Measurements from ENCODE around the gene BRCA1. TPM values are rescaled to one million over a fixed set of nuclear protein-coding genes. Genes with fewer than 3 reads are reported as not detected.

The BRCA1 gene
- polyA plus RNA-seq, 2 of the 4 experiments (the other 2 are of a cell fraction), result 41.0 to 71.8 TPM

- Histone ChIP-seq H3K27ac (no peak overlapping the region), H3K4me2 (no peak overlapping the region), H3K9me3 (no peaks in the 10 kb centered on the region), H3K4me3 (no peak overlapping the region), H3K4me1 (peaks cover 21% of the 10 kb centered on the region)
- WGBS (ENCODE audit: missing lambda C conversion rate), result 88% methylated on average over 8 of the region's 8 CpGs
- FAIRE-seq, result no peak
- ChIA-PET CTCF (interaction anchor here (1.6 to 1.7 kb wide), 2 partner anchors 9 to 18 kb away, joined by 7 read pairs; no protein-coding TSS in a partner anchor), POLR2A (interaction anchor here (1.2 to 5.7 kb wide), 2 partner anchors 16 to 301 kb away, joined by 3 to 38 read pairs; partner anchors contain the start of gene RPL27)
- no peak for DNase-seq (ENCODE audit: low read depth in 1 of 2, low spot score in 1 of 2)
- no peak for ATAC-seq
- TF ChIP-seq PBX3 (IDR thresholded peaks at IDR 0.05) (no peak), ZFP36 (IDR thresholded peaks at IDR 0.05; ENCODE audit: borderline replicate concordance, partially characterized antibody) (no peak), ZC3H11A (IDR thresholded peaks at IDR 0.05) (no peak), USF2 (IDR thresholded peaks at IDR 0.05) (no peak), SREBF2 (IDR thresholded peaks at IDR 0.05) (no peak), REST (IDR thresholded peaks at IDR 0.05) (no peak), BHLHE40 (IDR thresholded peaks at IDR 0.05; ENCODE audit: low read depth, low read length) (no peak), POLR2A (IDR thresholded peaks at IDR 0.05; ENCODE audit: low read length) (no peak), BCL3 (IDR thresholded peaks at IDR 0.05) (no peak), HOXA7 (CRISPR knock-in tag; IDR thresholded peaks at IDR 0.05) (no peak), HEYL (CRISPR knock-in tag; IDR thresholded peaks at IDR 0.05) (no peak), MYC (IDR thresholded peaks at IDR 0.05; ENCODE audit: borderline replicate concordance, low read length) (no peak)
Measured at GRCh38 chr17:43014649-43015542, 110.3 kb downstream of the BRCA1 start.

DNA sequence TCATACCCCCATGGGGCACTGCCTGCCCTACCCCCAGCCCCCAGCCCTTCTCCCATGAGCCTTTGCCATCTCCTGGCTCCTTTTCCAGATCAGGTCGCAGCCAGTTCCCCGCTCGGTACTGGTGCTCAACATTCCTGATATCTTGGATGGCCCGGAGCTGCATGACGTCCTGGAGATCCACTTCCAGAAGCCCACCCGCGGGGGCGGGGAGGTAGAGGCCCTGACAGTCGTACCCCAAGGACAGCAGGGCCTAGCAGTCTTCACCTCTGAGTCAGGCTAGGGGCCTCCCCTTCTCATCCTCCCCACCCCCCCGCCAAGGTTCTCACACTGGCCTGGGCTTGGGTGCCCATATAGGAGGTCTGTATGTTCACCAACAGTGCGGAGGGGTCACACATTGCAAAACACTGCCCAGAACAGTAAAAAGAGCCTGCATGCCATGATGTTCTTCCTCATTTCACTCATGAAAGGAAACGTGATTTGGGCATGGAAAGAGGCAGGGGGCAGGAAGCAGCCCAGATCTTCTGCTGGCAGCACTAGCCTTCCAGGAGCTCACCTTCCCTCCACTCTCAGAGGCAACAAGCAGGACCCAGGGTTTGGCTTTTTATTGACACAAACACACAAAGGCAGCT is 111.0 kb downstream of the BRCA1 start:
- WGBS (ENCODE audit: missing lambda C conversion rate), result 88% methylated on average over 12 of the region's 12 CpGs
- no peak overlapping the region for H3K27ac ChIP-seq
- POLR2A ChIA-PET, result interaction anchor here (1.2 to 5.7 kb wide), 2 partner anchors 16 to 301 kb away, joined by 3 to 38 read pairs; partner anchors contain the start of gene RPL27
- no peak for TF ChIP-seq MAZ (IDR thresholded peaks at IDR 0.05; ENCODE audit: borderline replicate concordance, low read depth, low read length)
- no peak for TF ChIP-seq FOSL2 (IDR thresholded peaks at IDR 0.05)
- TF ChIP-seq FOSL2 (CRISPR knock-in tag; IDR thresholded peaks at IDR 0.05), result no peak
- no peak for TF ChIP-seq ZC3H11A (IDR thresholded peaks at IDR 0.05)
- TF ChIP-seq, protein P1, sequence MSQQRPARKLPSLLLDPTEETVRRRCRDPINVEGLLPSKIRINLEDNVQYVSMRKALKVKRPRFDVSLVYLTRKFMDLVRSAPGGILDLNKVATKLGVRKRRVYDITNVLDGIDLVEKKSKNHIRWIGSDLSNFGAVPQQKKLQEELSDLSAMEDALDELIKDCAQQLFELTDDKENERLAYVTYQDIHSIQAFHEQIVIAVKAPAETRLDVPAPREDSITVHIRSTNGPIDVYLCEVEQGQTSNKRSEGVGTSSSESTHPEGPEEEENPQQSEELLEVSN (IDR thresholded peaks at IDR 0.05; ENCODE audit: borderline replicate concordance, low read depth), result no peak
- TF ChIP-seq EP300 (IDR thresholded peaks at IDR 0.05), result no peak
- no peak for TF ChIP-seq FOXS1 (CRISPR knock-in tag; IDR thresholded peaks at IDR 0.05)
- no peak for TF ChIP-seq JUNB (IDR thresholded peaks at IDR 0.05)
- TF ChIP-seq TP53 (CRISPR knock-in tag; IDR thresholded peaks at IDR 0.05), result no peak
- TF ChIP-seq HEYL (CRISPR knock-in tag; IDR thresholded peaks at IDR 0.05), result no peak
- no peak for TF ChIP-seq NR3C1 (IDR thresholded peaks at IDR 0.05)
- no peak for TF ChIP-seq EHF (CRISPR knock-in tag; IDR thresholded peaks at IDR 0.05)
- no peak for TF ChIP-seq PBX3 (IDR thresholded peaks at IDR 0.05)
- TF ChIP-seq HOXB13 (CRISPR knock-in tag; IDR thresholded peaks at IDR 0.05; ENCODE audit: low read depth), result no peak
- TF ChIP-seq ZSCAN20 (CRISPR knock-in tag; IDR thresholded peaks at IDR 0.05), result no peak
- no peak for TF ChIP-seq PHF8 (IDR thresholded peaks at IDR 0.05; ENCODE audit: borderline replicate concordance, low read depth)
- no peak for TF ChIP-seq RCOR1 (IDR thresholded peaks at IDR 0.05; ENCODE audit: low read depth, low read length)
- no peak for TF ChIP-seq CEBPB (IDR thresholded peaks at IDR 0.05)
- TF ChIP-seq NPAS2 (CRISPR knock-in tag; IDR thresholded peaks at IDR 0.05; ENCODE audit: borderline replicate concordance), result no peak

More for the DNA sequence above, 111.0 kb downstream of the BRCA1 start:
- no peak for FAIRE-seq
- no peak for DNase-seq (ENCODE audit: low read depth in 1 of 2, low spot score in 1 of 2)
- CTCF ChIA-PET, result interaction anchor here (1.0 to 3.4 kb wide), 4 partner anchors 8 to 18 kb away, joined by 3 to 20 read pairs (median 7); partner anchors contain the start of genes RND2 and VAT1
- Histone ChIP-seq H3K4me2 (no peak overlapping the region), H3K9me3 (no peaks in the 10 kb centered on the region), H3K4me3 (no peak overlapping the region), H3K4me1 (peaks cover 13% of the 10 kb centered on the region)
- peak in 1 of 2 experiments; percentile 5; a peak in 1 of 6 replicates for ATAC-seq
